ENCODE data around the gene ZNF454.

Gene ZNF454

GRCh38 chr5:178993955-178994579 is 53.1 kb downstream of the ZNF454 start:
- TF ChIP-seq FOXP2 (optimal IDR thresholded peaks at IDR 0.05; ENCODE audit: borderline replicate concordance, extremely low read depth, extremely low read length, insufficient read depth) (no peak), SIN3A (IDR thresholded peaks at IDR 0.05; ENCODE audit: borderline replicate concordance, insufficient read depth, low read length) (no peak), REST (IDR thresholded peaks at IDR 0.05; ENCODE audit: insufficient read depth in 1 of 2, low read depth in 2 of 2, low read length in 2 of 2) (no peak), POLR2AphosphoS5 (IDR thresholded peaks at IDR 0.05; ENCODE audit: low read depth, low read length) (no peak), TAF1 (IDR thresholded peaks at IDR 0.05; ENCODE audit: borderline replicate concordance, insufficient read depth, low read length) (no peak)

GRCh38 chr5:178994580-178995340 is 53.8 kb downstream of the ZNF454 start, which contains the start of gene GRM6:
TSS of gene GRM6 (minus strand) at chr5:178995320. CDS start at chr5:178994944, 376 bp downstream.
- TF ChIP-seq FOXP2 (optimal IDR thresholded peaks at IDR 0.05; ENCODE audit: borderline replicate concordance, extremely low read depth, extremely low read length, insufficient read depth) (no peak), TAF1 (IDR thresholded peaks at IDR 0.05; ENCODE audit: borderline replicate concordance, insufficient read depth, low read length) (no peak), SIN3A (IDR thresholded peaks at IDR 0.05; ENCODE audit: borderline replicate concordance, insufficient read depth, low read length) (no peak), POLR2AphosphoS5 (IDR thresholded peaks at IDR 0.05; ENCODE audit: low read depth, low read length) (no peak), REST (IDR thresholded peaks at IDR 0.05; ENCODE audit: insufficient read depth in 1 of 2, low read depth in 2 of 2, low read length in 2 of 2) (no peak)

GRCh38 chr5:178995341-178995690 is 54.3 kb downstream of the ZNF454 start:
- TF ChIP-seq TAF1 (IDR thresholded peaks at IDR 0.05; ENCODE audit: borderline replicate concordance, insufficient read depth, low read length): no peak
- TF ChIP-seq POLR2AphosphoS5 (IDR thresholded peaks at IDR 0.05; ENCODE audit: low read depth, low read length): no peak
- TF ChIP-seq SIN3A (IDR thresholded peaks at IDR 0.05; ENCODE audit: borderline replicate concordance, insufficient read depth, low read length): no peak
- no peak for TF ChIP-seq FOXP2 (optimal IDR thresholded peaks at IDR 0.05; ENCODE audit: borderline replicate concordance, extremely low read depth, extremely low read length, insufficient read depth)

- TF ChIP-seq REST (IDR thresholded peaks at IDR 0.05; ENCODE audit: insufficient read depth in 1 of 2, low read depth in 2 of 2, low read length in 2 of 2): no peak
Measured at GRCh38 chr5:178996156-178996555, 55.2 kb downstream of the ZNF454 start.

GRCh38 chr5:178997191-178997590 is 56.2 kb downstream of the ZNF454 start:
- TF ChIP-seq REST (IDR thresholded peaks at IDR 0.05; ENCODE audit: insufficient read depth in 1 of 2, low read depth in 2 of 2, low read length in 2 of 2) (no peak), SIN3A (IDR thresholded peaks at IDR 0.05; ENCODE audit: borderline replicate concordance, insufficient read depth, low read length) (no peak), TAF1 (IDR thresholded peaks at IDR 0.05; ENCODE audit: borderline replicate concordance, insufficient read depth, low read length) (no peak), FOXP2 (optimal IDR thresholded peaks at IDR 0.05; ENCODE audit: borderline replicate concordance, extremely low read depth, extremely low read length, insufficient read depth) (no peak), POLR2AphosphoS5 (IDR thresholded peaks at IDR 0.05; ENCODE audit: low read depth, low read length) (no peak)

Measured in PFSK-1 (cell line).